ENCODE results near the gene SLC7A9. TPM values are rescaled to one million over a fixed set of nuclear protein-coding genes. Genes with fewer than 3 reads are reported as not detected.

The SLC7A9 gene
- total RNA-seq, 4 donors from 2014 or later, result 1.1 TPM; not detected in 3

DNA sequence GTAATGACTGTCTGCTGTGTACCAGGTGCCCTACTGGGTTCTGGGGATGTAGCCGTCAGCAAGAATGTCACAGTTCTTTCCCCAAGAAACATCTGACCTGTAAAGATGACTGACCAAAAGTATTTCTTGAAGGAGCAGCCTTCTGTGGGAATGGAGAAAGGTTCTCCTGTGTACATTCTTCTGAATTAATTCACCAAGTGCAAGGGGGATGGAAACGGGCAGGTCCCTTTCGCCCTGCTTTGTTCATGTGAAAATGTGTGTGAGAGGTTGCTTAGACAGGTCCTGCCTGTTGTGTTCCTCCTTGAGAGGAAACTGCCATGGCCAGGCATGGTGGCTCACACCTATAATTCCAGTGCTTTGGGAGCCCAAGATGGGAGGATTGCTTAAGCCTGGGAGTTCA lies 57.0 kb downstream of the SLC7A9 start:
- H3K4me1 ChIP-seq, result no peaks in the 10 kb centered on the region
- intact Hi-C loops (cut with DNase I; ENCODE audit: low total_unique reads), result no loop called here
- H3K27ac ChIP-seq, result no peak overlapping the region
- no peaks in the 10 kb centered on the region for H3K9me3 ChIP-seq
- H3K27me3 ChIP-seq, result peaks cover 0 to 5% of the 10 kb centered on the region in 2 donors
- no peak overlapping the region for H3K4me3 ChIP-seq
- no peak for DNase-seq
- TF ChIP-seq, protein P1, sequence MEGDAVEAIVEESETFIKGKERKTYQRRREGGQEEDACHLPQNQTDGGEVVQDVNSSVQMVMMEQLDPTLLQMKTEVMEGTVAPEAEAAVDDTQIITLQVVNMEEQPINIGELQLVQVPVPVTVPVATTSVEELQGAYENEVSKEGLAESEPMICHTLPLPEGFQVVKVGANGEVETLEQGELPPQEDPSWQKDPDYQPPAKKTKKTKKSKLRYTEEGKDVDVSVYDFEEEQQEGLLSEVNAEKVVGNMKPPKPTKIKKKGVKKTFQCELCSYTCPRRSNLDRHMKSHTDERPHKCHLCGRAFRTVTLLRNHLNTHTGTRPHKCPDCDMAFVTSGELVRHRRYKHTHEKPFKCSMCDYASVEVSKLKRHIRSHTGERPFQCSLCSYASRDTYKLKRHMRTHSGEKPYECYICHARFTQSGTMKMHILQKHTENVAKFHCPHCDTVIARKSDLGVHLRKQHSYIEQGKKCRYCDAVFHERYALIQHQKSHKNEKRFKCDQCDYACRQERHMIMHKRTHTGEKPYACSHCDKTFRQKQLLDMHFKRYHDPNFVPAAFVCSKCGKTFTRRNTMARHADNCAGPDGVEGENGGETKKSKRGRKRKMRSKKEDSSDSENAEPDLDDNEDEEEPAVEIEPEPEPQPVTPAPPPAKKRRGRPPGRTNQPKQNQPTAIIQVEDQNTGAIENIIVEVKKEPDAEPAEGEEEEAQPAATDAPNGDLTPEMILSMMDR (IDR thresholded peaks at IDR 0.05), result no peak
- TF ChIP-seq POLR2A (IDR thresholded peaks at IDR 0.05), result no peak
- no peaks in the 10 kb centered on the region for H3K36me3 ChIP-seq

DNA sequence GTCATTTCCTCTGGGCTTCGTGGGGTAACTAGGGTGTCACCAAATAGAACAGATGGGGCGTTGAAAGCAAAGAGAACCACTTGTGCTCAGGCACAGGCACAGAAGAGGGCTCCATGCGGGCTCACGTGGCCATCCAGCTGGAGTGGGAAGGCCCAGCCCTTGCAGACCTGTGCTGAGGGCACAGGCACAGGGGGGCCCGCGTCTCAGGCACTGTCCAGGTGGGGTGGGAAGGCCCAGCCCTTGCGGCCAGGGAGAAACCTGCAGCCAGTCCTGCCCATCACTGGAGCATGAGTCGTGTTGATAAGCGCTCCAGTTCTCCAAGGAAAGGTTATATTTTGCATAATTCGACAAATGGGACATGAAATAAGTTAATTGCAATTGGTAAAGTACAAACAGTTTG lies 57.5 kb downstream of the SLC7A9 start:
- TF ChIP-seq, protein P1 (IDR thresholded peaks at IDR 0.05), result no peak
- TF ChIP-seq POLR2A (IDR thresholded peaks at IDR 0.05), result no peak
- Histone ChIP-seq H3K36me3 (no peaks in the 10 kb centered on the region), H3K4me3 (no peak overlapping the region), H3K4me1 (no peaks in the 10 kb centered on the region), H3K9me3 (no peaks in the 10 kb centered on the region), H3K27me3 (peaks cover 0 to 5% of the 10 kb centered on the region in 2 donors), H3K27ac (no peak overlapping the region)
- intact Hi-C loops (cut with DNase I; ENCODE audit: low total_unique reads), result no loop called here
- no peak for DNase-seq

DNA sequence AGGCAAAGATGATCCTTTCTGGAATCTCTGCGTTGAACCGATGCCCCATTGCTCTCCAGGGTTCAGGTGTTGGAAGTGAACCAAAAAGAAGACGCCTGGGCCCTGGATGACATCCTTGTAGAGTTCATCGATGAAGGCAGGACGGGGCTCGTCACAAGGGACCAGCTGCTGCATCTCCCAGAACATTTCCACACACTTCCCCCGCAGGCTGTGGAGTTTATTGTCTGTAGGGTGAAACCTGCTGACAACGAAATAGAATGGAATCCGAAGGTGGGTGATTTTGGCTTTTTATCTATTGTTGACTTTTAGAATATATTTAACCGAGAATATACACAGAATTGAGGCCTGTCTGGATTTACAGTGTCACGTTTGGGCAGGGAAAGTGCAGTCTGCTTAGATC lies 58.4 kb downstream of the SLC7A9 start:
- H3K27ac ChIP-seq, result no peak overlapping the region
- intact Hi-C loops (cut with DNase I; ENCODE audit: low total_unique reads), result no loop called here
- TF ChIP-seq POLR2A (IDR thresholded peaks at IDR 0.05), result no peak
- TF ChIP-seq, protein P1 (IDR thresholded peaks at IDR 0.05), result no peak

DNA sequence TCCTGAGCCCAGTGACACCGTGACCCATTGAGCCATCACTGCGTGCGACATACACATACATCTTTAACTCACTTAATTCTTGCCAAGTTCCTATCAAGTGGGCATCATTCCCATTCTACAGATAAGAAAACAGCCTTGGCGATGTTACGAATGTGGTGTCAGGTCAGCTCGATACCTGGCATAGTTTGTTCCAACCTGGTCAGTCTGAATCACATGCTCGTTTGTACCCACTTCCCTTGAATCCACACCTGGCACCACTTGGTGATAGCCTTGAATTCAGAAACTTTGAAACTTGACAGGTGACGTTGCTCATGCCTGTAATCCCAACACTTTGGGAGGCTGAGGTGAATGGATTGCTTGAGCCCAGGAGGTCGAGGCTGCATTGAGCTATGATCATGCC lies 59.1 kb downstream of the SLC7A9 start:
- Histone ChIP-seq H3K27me3 (peaks cover 0 to 5% of the 10 kb centered on the region in 2 donors), H3K36me3 (no peaks in the 10 kb centered on the region), H3K27ac (no peak overlapping the region), H3K9me3 (no peaks in the 10 kb centered on the region), H3K4me3 (no peak overlapping the region), H3K4me1 (no peaks in the 10 kb centered on the region)
- no peak for DNase-seq
- intact Hi-C loops (cut with DNase I; ENCODE audit: low total_unique reads), result no loop called here
- TF ChIP-seq POLR2A (IDR thresholded peaks at IDR 0.05), result no peak
- TF ChIP-seq, protein P1 (IDR thresholded peaks at IDR 0.05), result no peak

More for the DNA sequence above, 58.4 kb downstream of the SLC7A9 start:
- Histone ChIP-seq H3K36me3 (no peaks in the 10 kb centered on the region), H3K4me3 (no peak overlapping the region), H3K27me3 (peaks cover 0 to 5% of the 10 kb centered on the region in 2 donors), H3K4me1 (no peaks in the 10 kb centered on the region), H3K9me3 (no peaks in the 10 kb centered on the region)
- DNase-seq, result no peak

GRCh38 chr19:32809754-32810153 lies 59.8 kb downstream of the SLC7A9 start:
- Histone ChIP-seq H3K9me3 (no peaks in the 10 kb centered on the region), H3K4me3 (no peak overlapping the region), H3K27me3 (peaks cover 0 to 5% of the 10 kb centered on the region in 2 donors), H3K36me3 (no peaks in the 10 kb centered on the region), H3K4me1 (no peaks in the 10 kb centered on the region), H3K27ac (no peak overlapping the region)
- no peak for DNase-seq
- TF ChIP-seq POLR2A (IDR thresholded peaks at IDR 0.05), result no peak
- TF ChIP-seq, protein P1 (IDR thresholded peaks at IDR 0.05), result no peak
- intact Hi-C loops (cut with DNase I; ENCODE audit: low total_unique reads), result no loop called here
